GM12878 (cell line): ENCODE measurements around the gene PDIA5. TPM values are rescaled to one million over a fixed set of nuclear protein-coding genes. Genes with fewer than 3 reads are reported as not detected.
"Not testable (repeated sequence)": the region's sequence is repeated elsewhere in the genome, so short reads cannot be mapped to it uniquely, and the experiment has no call there.

Experiments used
- ATAC-seq: fragments of 200-7000 bp; cut with Tn5 transposase; 3 replicates; pipeline ENCODE4 v1.9.1; 2020; ENCODE audit warnings: mild to moderate bottlenecking, moderate library complexity
- BruUV-seq: library from RNA; stranded (reverse); fragments of 400-500 nt; replicated peaks from 2 replicates; lab custom pipeline; 2021; lab: Mats Ljungman, UMichigan
- CTCF ChIA-PET: fragments of 300-600 bp; sonication (Branson Sonifier 250); formaldehyde crosslinking; extraction: SDS; loops from one replicate; lab custom pipeline; 2021; ENCODE audit warnings: inconsistent platforms; lab: Yijun Ruan, JAX
- POLR2A ChIA-PET: fragments of 350-600 bp; formaldehyde crosslinking; extraction: SDS; loops from one replicate; lab custom pipeline; 2021; ENCODE audit warnings: inconsistent platforms; lab: Charles Lee
- RAD21 ChIA-PET: fragments of 300-600 bp; sonication (Branson Sonifier 250); formaldehyde crosslinking; loops from one replicate; lab custom pipeline; 2023; ENCODE audit warnings: antibody characterized with exemption; ENCODE audit not compliant: unreplicated experiment; lab: Charles Lee
- SMC1A ChIA-PET: fragments of 300-600 bp; sonication (Branson Sonifier 250); formaldehyde crosslinking; loops from one replicate; lab custom pipeline; 2023; ENCODE audit not compliant: unreplicated experiment, uncharacterized antibody; lab: Charles Lee
- DNase-seq: peaks from one replicate; pipeline ENCODE4 v3.0.0-alpha.2; 2011; ENCODE audit warnings: low read depth, low spot score
- FAIRE-seq: peaks from 3 replicates; lab custom pipeline; 2011; peaks lifted over from hg19 to GRCh38; lab: Jason Lieb, UNC
- H2AFZ ChIP-seq: 2 replicates; pipeline ENCODE4 v1.6.0; 2011; ENCODE audit warnings: low read depth, low read length, control low read depth; ENCODE audit not compliant: control insufficient read depth
- H3K27ac ChIP-seq: 2 replicates; pipeline ENCODE4 v1.5.1; 2011; ENCODE audit warnings: control low read depth; ENCODE audit not compliant: control insufficient read depth, insufficient read depth
- H3K27me3 ChIP-seq, 2 experiments: replicated peaks in 1 of 2; 2 replicates each; pipeline versions ENCODE4 v1.6.0 to v1.6.1; 2011; ENCODE audit warnings: low read length in 1 of 2; ENCODE audit not compliant: control insufficient read depth in 2 of 2, insufficient read depth in 2 of 2
- H3K36me3 ChIP-seq, 2 experiments: 2 replicates each; pipeline ENCODE4 v1.5.1; 2011; ENCODE audit warnings: low read length in 1 of 2; ENCODE audit not compliant: control insufficient read depth in 2 of 2, insufficient read depth in 2 of 2
- H3K4me1 ChIP-seq: 2 replicates; pipeline ENCODE4 v1.6.1; 2011; ENCODE audit warnings: mild to moderate bottlenecking, low read length, moderate library complexity, mixed read lengths; ENCODE audit not compliant: control insufficient read depth, insufficient read depth
- H3K4me2 ChIP-seq: 2 replicates; pipeline ENCODE4 v1.6.0; 2011; ENCODE audit warnings: control low read depth; ENCODE audit not compliant: control insufficient read depth, insufficient read depth
- H3K4me3 ChIP-seq: fragments of 200-600 bp; sonication (generic); 2 replicates; pipeline ENCODE4 v1.5.1; 2016
- H3K79me2 ChIP-seq: 2 replicates; pipeline ENCODE4 v1.6.0; 2011; ENCODE audit warnings: low read length; ENCODE audit not compliant: control insufficient read depth, insufficient read depth
- H3K9ac ChIP-seq: 2 replicates; pipeline ENCODE4 v1.8.0; 2011; ENCODE audit warnings: low read length, control low read depth, mixed read lengths; ENCODE audit not compliant: control insufficient read depth, insufficient read depth
- H3K9me3 ChIP-seq: replicated peaks from 3 replicates; pipeline ENCODE4 v1.5.1; 2011; ENCODE audit warnings: mild to moderate bottlenecking, low read length; ENCODE audit not compliant: control insufficient read depth, insufficient read depth
- H4K20me1 ChIP-seq: 2 replicates; pipeline ENCODE4 v1.6.0; 2011; ENCODE audit not compliant: control insufficient read depth, insufficient read depth
- NFYB ChIP-seq: IDR thresholded peaks from 2 replicates; pipeline ENCODE4 v1.6.1; 2011; ENCODE audit warnings: low read depth, mild to moderate bottlenecking, low read length, improper control_type of control experiment, moderate library complexity; ENCODE audit not compliant: insufficient read depth
- RELA ChIP-seq: fragments of 450-650 bp; IDR thresholded peaks from 2 replicates; pipeline ENCODE4 v1.8.0; 2014; ENCODE audit warnings: borderline replicate concordance; ENCODE audit not compliant: partially characterized antibody
- RFX5 ChIP-seq: IDR thresholded peaks from 2 replicates; pipeline ENCODE4 v1.6.1; 2011; ENCODE audit warnings: low read depth, low read length, improper control_type of control experiment
- SPI1 ChIP-seq: IDR thresholded peaks from 2 replicates; pipeline ENCODE4 v1.6.1; 2011; ENCODE audit warnings: low read depth, mild to moderate bottlenecking, low read length, moderate library complexity, borderline replicate concordance; ENCODE audit not compliant: insufficient read depth
- WGBS: methylation state at CpG from one replicate; pipeline ENCODE4 v1.1.6; 2016; ENCODE audit warnings: low lambda C conversion rate; ENCODE audit not compliant: insufficient replicate concordance, insufficient coverage; ENCODE audit errors: missing lambda C conversion rate; 5-methylcytosine and 5-hydroxymethylcytosine counted together
- in situ Hi-C: fragments of 300-500 bp; cut with MboI; formaldehyde crosslinking; loops from 9 replicates; pipeline ENCODE4 v1.14.3; 2018; ENCODE audit warnings: mixed read lengths
- intact Hi-C: fragments of 100-400 bp; cut with micrococcal nuclease; formaldehyde crosslinking; loops from one replicate; pipeline ENCODE4 v1.14.2; 2022; ENCODE audit not compliant: unreplicated experiment
- polyA plus RNA-seq, 11 experiments: library from polyadenylated mRNA; depleted of rRNA in 4 of 11; unstranded in 6 of 11; stranded (reverse) in 5 of 11; fragments of >200 nt; fragmentation: Nextera tagmentation in 4 of 11; fragmentation: Illumina TruSeq in 1 of 11; extraction: Ambion mirVana in 4 of 11; extraction: Trizol in 1 of 11; gene quantifications; 1 replicate in 1 of 11; 2 replicates in 10 of 11; pipeline versions ENCODE4 v1.2.1 to v1.2.3, GENCODE V29; 2011 to 2016; ENCODE audit warnings: inconsistent platforms in 2 of 11, missing spikeins in 2 of 11, low read depth in 1 of 11
- total RNA-seq, 4 experiments: library from RNA; depleted of rRNA in 3 of 4; stranded (reverse); fragments of >200 nt in 3 of 4; fragmentation: Illumina TruSeq in 1 of 4; extraction: Trizol in 1 of 4; gene quantifications; 2 replicates each; pipeline versions ENCODE4 v1.2.1 to v1.2.3, GENCODE V29; 2013 to 2021
- TF ChIP-seq, protein P1 (sequence below): fragments of 450-650 bp; formaldehyde crosslinking; IDR thresholded peaks from 2 replicates; pipeline ENCODE4 v1.5.0; 2022; ENCODE audit warnings: mild to moderate bottlenecking, missing genetic modification characterization
- TF ChIP-seq, protein P2 (sequence below): fragments of 450-650 bp; IDR thresholded peaks from 2 replicates; pipeline ENCODE4 v1.6.1; 2016; ENCODE audit warnings: mild to moderate bottlenecking

The PDIA5 gene
- total and polyA plus RNA-seq, 10 of the 15 experiments (the other 5 are each of a cell fraction or from before 2014, with no cell fraction given): 4.1 to 24.8 (median 19.2) TPM

DNA sequence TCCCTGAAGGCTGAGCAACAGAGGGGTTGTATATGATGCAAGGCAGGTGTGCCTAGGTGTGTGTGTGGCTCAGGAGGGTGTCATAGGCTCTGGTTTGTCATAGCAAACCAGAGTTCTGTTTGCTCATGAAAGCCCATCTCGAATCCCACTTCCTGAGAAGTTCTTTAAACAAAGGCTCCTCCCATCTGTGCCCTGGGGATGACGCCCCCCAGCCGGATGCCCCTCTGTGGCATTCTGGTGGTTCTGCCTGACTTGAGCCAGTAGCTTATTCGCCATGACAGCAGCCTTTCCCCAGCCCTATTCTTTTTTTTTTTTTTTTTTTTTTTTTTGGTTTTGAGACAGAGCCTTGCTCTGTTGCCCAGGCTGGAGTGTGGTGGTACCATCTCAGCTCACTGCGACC is 45.4 kb downstream of the PDIA5 start (continued):
- no peak for TF ChIP-seq RFX5
- no peak for TF ChIP-seq SPI1
- TF ChIP-seq, protein P1, sequence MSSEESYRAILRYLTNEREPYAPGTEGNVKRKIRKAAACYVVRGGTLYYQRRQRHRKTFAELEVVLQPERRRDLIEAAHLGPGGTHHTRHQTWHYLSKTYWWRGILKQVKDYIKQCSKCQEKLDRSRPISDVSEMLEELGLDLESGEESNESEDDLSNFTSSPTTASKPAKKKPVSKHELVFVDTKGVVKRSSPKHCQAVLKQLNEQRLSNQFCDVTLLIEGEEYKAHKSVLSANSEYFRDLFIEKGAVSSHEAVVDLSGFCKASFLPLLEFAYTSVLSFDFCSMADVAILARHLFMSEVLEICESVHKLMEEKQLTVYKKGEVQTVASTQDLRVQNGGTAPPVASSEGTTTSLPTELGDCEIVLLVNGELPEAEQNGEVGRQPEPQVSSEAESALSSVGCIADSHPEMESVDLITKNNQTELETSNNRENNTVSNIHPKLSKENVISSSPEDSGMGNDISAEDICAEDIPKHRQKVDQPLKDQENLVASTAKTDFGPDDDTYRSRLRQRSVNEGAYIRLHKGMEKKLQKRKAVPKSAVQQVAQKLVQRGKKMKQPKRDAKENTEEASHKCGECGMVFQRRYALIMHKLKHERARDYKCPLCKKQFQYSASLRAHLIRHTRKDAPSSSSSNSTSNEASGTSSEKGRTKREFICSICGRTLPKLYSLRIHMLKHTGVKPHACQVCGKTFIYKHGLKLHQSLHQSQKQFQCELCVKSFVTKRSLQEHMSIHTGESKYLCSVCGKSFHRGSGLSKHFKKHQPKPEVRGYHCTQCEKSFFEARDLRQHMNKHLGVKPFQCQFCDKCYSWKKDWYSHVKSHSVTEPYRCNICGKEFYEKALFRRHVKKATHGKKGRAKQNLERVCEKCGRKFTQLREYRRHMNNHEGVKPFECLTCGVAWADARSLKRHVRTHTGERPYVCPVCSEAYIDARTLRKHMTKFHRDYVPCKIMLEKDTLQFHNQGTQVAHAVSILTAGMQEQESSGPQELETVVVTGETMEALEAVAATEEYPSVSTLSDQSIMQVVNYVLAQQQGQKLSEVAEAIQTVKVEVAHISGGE (CRISPR knock-in tag): no peak
- TF ChIP-seq, protein P2, sequence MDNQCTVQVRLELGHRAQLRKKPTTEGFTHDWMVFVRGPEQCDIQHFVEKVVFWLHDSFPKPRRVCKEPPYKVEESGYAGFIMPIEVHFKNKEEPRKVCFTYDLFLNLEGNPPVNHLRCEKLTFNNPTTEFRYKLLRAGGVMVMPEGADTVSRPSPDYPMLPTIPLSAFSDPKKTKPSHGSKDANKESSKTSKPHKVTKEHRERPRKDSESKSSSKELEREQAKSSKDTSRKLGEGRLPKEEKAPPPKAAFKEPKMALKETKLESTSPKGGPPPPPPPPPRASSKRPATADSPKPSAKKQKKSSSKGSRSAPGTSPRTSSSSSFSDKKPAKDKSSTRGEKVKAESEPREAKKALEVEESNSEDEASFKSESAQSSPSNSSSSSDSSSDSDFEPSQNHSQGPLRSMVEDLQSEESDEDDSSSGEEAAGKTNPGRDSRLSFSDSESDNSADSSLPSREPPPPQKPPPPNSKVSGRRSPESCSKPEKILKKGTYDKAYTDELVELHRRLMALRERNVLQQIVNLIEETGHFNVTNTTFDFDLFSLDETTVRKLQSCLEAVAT: no peak
- no peak for TF ChIP-seq NFYB
- no peak for TF ChIP-seq RELA

DNA sequence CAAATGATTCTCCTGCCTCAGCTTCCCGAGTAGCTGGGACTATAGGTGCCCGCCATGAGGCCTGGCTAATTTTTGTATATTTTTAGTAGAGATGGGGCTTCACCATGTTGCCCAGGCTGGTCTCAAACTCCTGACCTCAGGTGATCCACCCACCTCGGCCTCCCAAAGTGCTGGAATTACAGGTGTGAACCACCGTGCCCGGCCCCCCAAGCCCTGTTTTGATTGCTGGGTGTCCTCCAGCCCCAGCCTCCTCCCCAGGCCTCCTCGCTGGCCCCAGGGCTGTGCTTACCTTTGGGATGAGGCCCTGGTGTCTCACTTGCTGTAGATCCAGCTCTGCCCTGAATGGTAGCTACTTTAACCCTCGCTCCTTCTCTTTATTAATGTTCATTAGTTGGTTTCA is 45.8 kb downstream of the PDIA5 start:
- ATAC-seq, H3K4me3 ChIP-seq, H4K20me1 ChIP-seq, intact Hi-C loops, RAD21 ChIA-PET, H3K4me1 ChIP-seq, H3K27ac ChIP-seq, H3K27me3 ChIP-seq, H3K9ac ChIP-seq, CTCF ChIA-PET, H3K9me3 ChIP-seq, FAIRE-seq, H2AFZ ChIP-seq, DNase-seq, H3K79me2 ChIP-seq, H3K4me2 ChIP-seq, in situ Hi-C loops, BruUV-seq: not testable (repeated sequence)
- whole genome bisulfite sequencing: 100% methylated on average over 7 of the region's 7 CpGs
- ChIA-PET POLR2A (interaction anchor here (0.6 kb wide), 1 partner anchor 72 kb away, joined by 5 read pairs; no protein-coding TSS in a partner anchor), SMC1A (interaction anchor here (1.1 kb wide), 1 partner anchor 13 kb away, joined by 3 read pairs; no protein-coding TSS in a partner anchor)
- peaks cover 6 to 12% of the 10 kb centered on the region in 2 experiments for H3K36me3 ChIP-seq
